Liver (tissue), 9 donors: ENCODE data around the gene SELENOI. TPM values are rescaled to one million over a fixed set of nuclear protein-coding genes. Genes with fewer than 3 reads are reported as not detected.

Source experiments
- DNase-seq: peaks from one replicate; pipeline ENCODE4 v3.0.0-alpha.2; 2017; ENCODE audit warnings: low spot score
- H3K27ac ChIP-seq, 2 donors: one replicate each; pipeline ENCODE4 v1.7.0; 2013; ENCODE audit warnings: inconsistent platforms in 2 of 2, low read length in 2 of 2, control low read depth in 1 of 2, low read depth in 1 of 2, mild to moderate bottlenecking in 1 of 2
- H3K27me3 ChIP-seq, 4 donors: one replicate each; pipeline versions ENCODE4 v1.6.1 to v1.7.0; 2013; ENCODE audit warnings: low read length in 3 of 4, inconsistent platforms in 1 of 4, mild to moderate bottlenecking in 1 of 4, moderate library complexity in 1 of 4; ENCODE audit not compliant: control insufficient read depth in 4 of 4, insufficient read depth in 4 of 4
- H3K36me3 ChIP-seq, 4 donors: one replicate each; pipeline versions ENCODE4 v1.6.1 to v1.7.0; 2013; ENCODE audit warnings: low read length in 3 of 4, mild to moderate bottlenecking in 3 of 4, low read depth in 1 of 4, moderate library complexity in 1 of 4; ENCODE audit not compliant: control insufficient read depth in 4 of 4, insufficient read depth in 3 of 4
- H3K4me1 ChIP-seq, 4 donors: one replicate each; pipeline versions ENCODE4 v1.6.1 to v1.7.0; 2013; ENCODE audit warnings: low read length in 3 of 4, mild to moderate bottlenecking in 3 of 4, moderate library complexity in 1 of 4; ENCODE audit not compliant: control insufficient read depth in 4 of 4, insufficient read depth in 4 of 4
- H3K4me3 ChIP-seq, 3 donors: one replicate each; pipeline versions ENCODE4 v1.6.1 to v1.7.0; 2013; ENCODE audit warnings: low read length in 3 of 3, control low read depth in 1 of 3, low read depth in 1 of 3, mild to moderate bottlenecking in 1 of 3
- H3K9ac ChIP-seq, 2 donors: one replicate each; pipeline ENCODE4 v1.7.0; 2013; ENCODE audit warnings: low read length in 2 of 2, mild to moderate bottlenecking in 2 of 2, moderate library complexity in 2 of 2, control low read depth in 1 of 2, low read depth in 1 of 2
- H3K9me3 ChIP-seq, 4 donors: one replicate each; pipeline versions ENCODE4 v1.6.1 to v1.7.0; 2013; ENCODE audit warnings: low read length in 3 of 4; ENCODE audit not compliant: control insufficient read depth in 4 of 4
- EGR1 ChIP-seq, 2 donors: IDR thresholded peaks; 2 replicates each; pipeline ENCODE4 v1.6.1; 2016 to 2018; ENCODE audit warnings: antibody characterized with exemption in 2 of 2, low read depth in 2 of 2
- FOXA1 ChIP-seq: IDR thresholded peaks from 2 replicates; pipeline ENCODE4 v1.6.1; 2016; ENCODE audit warnings: antibody characterized with exemption
- FOXA2 ChIP-seq: IDR thresholded peaks from 2 replicates; pipeline ENCODE4 v1.6.1; 2016; ENCODE audit warnings: antibody characterized with exemption
- GABPA ChIP-seq, 2 donors: IDR thresholded peaks in 1 of 2; conservative IDR thresholded peaks in 1 of 2; 2 replicates each; pipeline ENCODE4 v1.6.1; 2016; ENCODE audit warnings: antibody characterized with exemption in 2 of 2, mild to moderate bottlenecking in 1 of 2, moderate library complexity in 1 of 2
- HNF4A ChIP-seq, 2 donors: conservative IDR thresholded peaks; 2 replicates each; pipeline ENCODE4 v1.6.1; 2016; ENCODE audit warnings: antibody characterized with exemption in 2 of 2, mild to moderate bottlenecking in 2 of 2
- HNF4G ChIP-seq: IDR thresholded peaks from 2 replicates; pipeline ENCODE4 v1.6.1; 2016; ENCODE audit warnings: antibody characterized with exemption
- JUND ChIP-seq, 2 donors: IDR thresholded peaks; 2 replicates each; pipeline ENCODE4 v1.6.1; 2016; ENCODE audit warnings: antibody characterized with exemption in 2 of 2
- NR2F2 ChIP-seq: IDR thresholded peaks from 2 replicates; pipeline ENCODE4 v1.6.1; 2016; ENCODE audit warnings: antibody characterized with exemption
- RAD21 ChIP-seq, 2 donors: IDR thresholded peaks; 2 replicates each; pipeline ENCODE4 v1.6.1; 2016; ENCODE audit warnings: antibody characterized with exemption in 2 of 2, mild to moderate bottlenecking in 2 of 2
- RXRA ChIP-seq, 2 donors: IDR thresholded peaks; 2 replicates each; pipeline ENCODE4 v1.6.1; 2017 to 2018; ENCODE audit warnings: antibody characterized with exemption in 2 of 2, mild to moderate bottlenecking in 1 of 2
- SP1 ChIP-seq: IDR thresholded peaks from 2 replicates; pipeline ENCODE4 v1.6.1; 2018; ENCODE audit warnings: antibody characterized with exemption, mild to moderate bottlenecking
- TAF1 ChIP-seq: conservative IDR thresholded peaks from 2 replicates; pipeline ENCODE4 v1.6.1; 2016; ENCODE audit warnings: antibody characterized with exemption, mild to moderate bottlenecking
- WGBS: extraction: QIAGEN DNeasy Blood & Tissue Kit; methylation state at CpG from one replicate; pipeline ENCODE4 v1.1.7; 2013; 5-methylcytosine and 5-hydroxymethylcytosine counted together
- polyA plus RNA-seq, 2 donors: library from polyadenylated mRNA; stranded (reverse) in 1 of 2; unstranded in 1 of 2; fragments of 200-250 nt in 1 of 2; fragments of >200 nt in 1 of 2; fragmentation: Nextera tagmentation in 1 of 2; extraction: Ambion mirVana in 1 of 2; gene quantifications; one replicate each; pipeline versions ENCODE4 v1.2.1 to v1.2.3, GENCODE V29; 2013 to 2015
- total RNA-seq, 2 donors: library from RNA; depleted of rRNA; stranded (reverse); fragments of >200 nt; gene quantifications; one replicate each; pipeline ENCODE4 v1.2.3, GENCODE V29; 2014
- TF ChIP-seq, protein P1 (sequence below): IDR thresholded peaks from 2 replicates; pipeline ENCODE4 v1.6.1; 2016; ENCODE audit warnings: antibody characterized with exemption
- TF ChIP-seq, protein P2 (sequence below): IDR thresholded peaks from 2 replicates; pipeline ENCODE4 v1.6.1; 2016; ENCODE audit warnings: antibody characterized with exemption
- TF ChIP-seq, protein P3 (sequence below): IDR thresholded peaks from 2 replicates; pipeline ENCODE4 v1.6.1; 2016; ENCODE audit warnings: antibody characterized with exemption, mild to moderate bottlenecking
- TF ChIP-seq, protein P4 (sequence below): fragments of 150-350 bp; IDR thresholded peaks from 2 replicates; pipeline ENCODE4 v1.5.1; 2017; ENCODE audit warnings: improper control_type of control experiment, low read depth, low read length; ENCODE audit not compliant: missing input control
- TF ChIP-seq, protein P5 (sequence below): IDR thresholded peaks from 2 replicates; pipeline ENCODE4 v1.6.1; 2016; ENCODE audit warnings: antibody characterized with exemption
- donor health status: healthy.
- donor health status: healthy.
- donor health status: healthy.
- donor health status: healthy.
- donor health status: healthy.

SELENOI gene
- total and polyA plus RNA-seq, 4 donors, result 6.2 to 55.9 (median 17.5) TPM

DNA sequence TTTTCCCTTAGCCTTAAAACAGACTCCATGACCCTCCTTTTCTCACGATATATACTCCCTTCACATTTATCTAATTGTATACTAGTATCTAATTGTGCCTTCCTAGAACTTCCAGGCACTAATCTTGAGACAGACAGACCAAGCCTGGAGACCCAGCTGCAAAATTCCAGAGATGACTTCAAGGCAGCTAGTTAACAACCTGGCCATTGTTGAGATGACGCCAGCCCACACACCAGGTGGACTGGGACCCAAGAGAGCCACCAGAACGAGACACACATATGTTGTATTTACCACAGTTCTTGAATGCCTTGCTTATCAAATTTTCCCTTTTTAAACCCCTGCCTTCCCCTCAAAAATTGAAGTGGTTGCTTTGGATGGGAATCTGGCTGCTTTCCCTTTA is 48.9 kb upstream of the SELENOI start:
- no peak overlapping the region for H3K9ac ChIP-seq
- no peaks in the 10 kb centered on the region for H3K27me3 ChIP-seq
- H3K9me3 ChIP-seq, result no peaks in the 10 kb centered on the region
- WGBS, result 91% methylated on average over 3 of the region's 3 CpGs
- H3K4me1 ChIP-seq, result peaks cover 0 to 10% (median 2%) of the 10 kb centered on the region in 4 donors
- H3K4me3 ChIP-seq, result no peak overlapping the region
- H3K36me3 ChIP-seq, result no peaks in the 10 kb centered on the region
- no peak for DNase-seq
- no peak overlapping the region for H3K27ac ChIP-seq
- TF ChIP-seq SP1 (no peak), NR2F2 (no peak), TAF1 (no peak), FOXA2 (no peak), RXRA (IDR thresholded peaks at IDR 0.05) (no peak), RAD21 (IDR thresholded peaks at IDR 0.05) (no peak), JUND (IDR thresholded peaks at IDR 0.05) (no peak), GABPA (IDR thresholded peaks at IDR 0.05 in 1 of 2, conservative IDR thresholded peaks at IDR 0.05 in 1 of 2) (no peak), EGR1 (IDR thresholded peaks at IDR 0.05; ENCODE audit: low read depth in 2 of 2) (no peak), HNF4G (no peak), FOXA1 (no peak)
- TF ChIP-seq, protein P1, sequence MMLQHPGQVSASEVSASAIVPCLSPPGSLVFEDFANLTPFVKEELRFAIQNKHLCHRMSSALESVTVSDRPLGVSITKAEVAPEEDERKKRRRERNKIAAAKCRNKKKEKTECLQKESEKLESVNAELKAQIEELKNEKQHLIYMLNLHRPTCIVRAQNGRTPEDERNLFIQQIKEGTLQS, result no peak
- TF ChIP-seq, protein P2, sequence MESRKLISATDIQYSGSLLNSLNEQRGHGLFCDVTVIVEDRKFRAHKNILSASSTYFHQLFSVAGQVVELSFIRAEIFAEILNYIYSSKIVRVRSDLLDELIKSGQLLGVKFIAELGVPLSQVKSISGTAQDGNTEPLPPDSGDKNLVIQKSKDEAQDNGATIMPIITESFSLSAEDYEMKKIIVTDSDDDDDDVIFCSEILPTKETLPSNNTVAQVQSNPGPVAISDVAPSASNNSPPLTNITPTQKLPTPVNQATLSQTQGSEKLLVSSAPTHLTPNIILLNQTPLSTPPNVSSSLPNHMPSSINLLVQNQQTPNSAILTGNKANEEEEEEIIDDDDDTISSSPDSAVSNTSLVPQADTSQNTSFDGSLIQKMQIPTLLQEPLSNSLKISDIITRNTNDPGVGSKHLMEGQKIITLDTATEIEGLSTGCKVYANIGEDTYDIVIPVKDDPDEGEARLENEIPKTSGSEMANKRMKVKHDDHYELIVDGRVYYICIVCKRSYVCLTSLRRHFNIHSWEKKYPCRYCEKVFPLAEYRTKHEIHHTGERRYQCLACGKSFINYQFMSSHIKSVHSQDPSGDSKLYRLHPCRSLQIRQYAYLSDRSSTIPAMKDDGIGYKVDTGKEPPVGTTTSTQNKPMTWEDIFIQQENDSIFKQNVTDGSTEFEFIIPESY, result no peak
- TF ChIP-seq, protein P3, sequence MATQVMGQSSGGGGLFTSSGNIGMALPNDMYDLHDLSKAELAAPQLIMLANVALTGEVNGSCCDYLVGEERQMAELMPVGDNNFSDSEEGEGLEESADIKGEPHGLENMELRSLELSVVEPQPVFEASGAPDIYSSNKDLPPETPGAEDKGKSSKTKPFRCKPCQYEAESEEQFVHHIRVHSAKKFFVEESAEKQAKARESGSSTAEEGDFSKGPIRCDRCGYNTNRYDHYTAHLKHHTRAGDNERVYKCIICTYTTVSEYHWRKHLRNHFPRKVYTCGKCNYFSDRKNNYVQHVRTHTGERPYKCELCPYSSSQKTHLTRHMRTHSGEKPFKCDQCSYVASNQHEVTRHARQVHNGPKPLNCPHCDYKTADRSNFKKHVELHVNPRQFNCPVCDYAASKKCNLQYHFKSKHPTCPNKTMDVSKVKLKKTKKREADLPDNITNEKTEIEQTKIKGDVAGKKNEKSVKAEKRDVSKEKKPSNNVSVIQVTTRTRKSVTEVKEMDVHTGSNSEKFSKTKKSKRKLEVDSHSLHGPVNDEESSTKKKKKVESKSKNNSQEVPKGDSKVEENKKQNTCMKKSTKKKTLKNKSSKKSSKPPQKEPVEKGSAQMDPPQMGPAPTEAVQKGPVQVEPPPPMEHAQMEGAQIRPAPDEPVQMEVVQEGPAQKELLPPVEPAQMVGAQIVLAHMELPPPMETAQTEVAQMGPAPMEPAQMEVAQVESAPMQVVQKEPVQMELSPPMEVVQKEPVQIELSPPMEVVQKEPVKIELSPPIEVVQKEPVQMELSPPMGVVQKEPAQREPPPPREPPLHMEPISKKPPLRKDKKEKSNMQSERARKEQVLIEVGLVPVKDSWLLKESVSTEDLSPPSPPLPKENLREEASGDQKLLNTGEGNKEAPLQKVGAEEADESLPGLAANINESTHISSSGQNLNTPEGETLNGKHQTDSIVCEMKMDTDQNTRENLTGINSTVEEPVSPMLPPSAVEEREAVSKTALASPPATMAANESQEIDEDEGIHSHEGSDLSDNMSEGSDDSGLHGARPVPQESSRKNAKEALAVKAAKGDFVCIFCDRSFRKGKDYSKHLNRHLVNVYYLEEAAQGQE, result no peak
- TF ChIP-seq, protein P4, sequence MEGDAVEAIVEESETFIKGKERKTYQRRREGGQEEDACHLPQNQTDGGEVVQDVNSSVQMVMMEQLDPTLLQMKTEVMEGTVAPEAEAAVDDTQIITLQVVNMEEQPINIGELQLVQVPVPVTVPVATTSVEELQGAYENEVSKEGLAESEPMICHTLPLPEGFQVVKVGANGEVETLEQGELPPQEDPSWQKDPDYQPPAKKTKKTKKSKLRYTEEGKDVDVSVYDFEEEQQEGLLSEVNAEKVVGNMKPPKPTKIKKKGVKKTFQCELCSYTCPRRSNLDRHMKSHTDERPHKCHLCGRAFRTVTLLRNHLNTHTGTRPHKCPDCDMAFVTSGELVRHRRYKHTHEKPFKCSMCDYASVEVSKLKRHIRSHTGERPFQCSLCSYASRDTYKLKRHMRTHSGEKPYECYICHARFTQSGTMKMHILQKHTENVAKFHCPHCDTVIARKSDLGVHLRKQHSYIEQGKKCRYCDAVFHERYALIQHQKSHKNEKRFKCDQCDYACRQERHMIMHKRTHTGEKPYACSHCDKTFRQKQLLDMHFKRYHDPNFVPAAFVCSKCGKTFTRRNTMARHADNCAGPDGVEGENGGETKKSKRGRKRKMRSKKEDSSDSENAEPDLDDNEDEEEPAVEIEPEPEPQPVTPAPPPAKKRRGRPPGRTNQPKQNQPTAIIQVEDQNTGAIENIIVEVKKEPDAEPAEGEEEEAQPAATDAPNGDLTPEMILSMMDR, result no peak
- TF ChIP-seq, protein P5, sequence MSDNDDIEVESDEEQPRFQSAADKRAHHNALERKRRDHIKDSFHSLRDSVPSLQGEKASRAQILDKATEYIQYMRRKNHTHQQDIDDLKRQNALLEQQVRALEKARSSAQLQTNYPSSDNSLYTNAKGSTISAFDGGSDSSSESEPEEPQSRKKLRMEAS, result no peak

DNA sequence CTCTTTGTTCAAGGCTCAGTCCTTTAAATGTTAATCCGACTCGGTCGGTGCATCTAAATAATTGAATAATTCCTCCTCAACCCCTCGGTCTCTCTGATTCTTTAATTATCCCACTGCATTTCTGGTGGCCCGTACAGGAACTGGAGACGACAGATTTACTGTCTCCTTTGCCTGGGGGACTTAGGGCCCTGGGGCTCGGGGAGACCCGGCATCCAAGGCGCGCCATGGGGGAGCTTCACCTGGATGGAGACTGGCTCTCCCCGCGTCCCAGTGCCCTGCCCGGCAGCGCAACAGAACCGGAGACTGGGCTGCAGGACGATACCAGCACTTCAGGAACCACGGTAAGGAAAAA is 47.7 kb upstream of the SELENOI start:
- Histone ChIP-seq H3K4me3 (peak overlapping the region in 1 of 3 donors; percentile 61), H3K9ac (no peak overlapping the region), H3K4me1 (peaks cover 0 to 10% (median 2%) of the 10 kb centered on the region in 4 donors), H3K27ac (peak overlapping the region in 1 of 2 donors; percentile 96), H3K36me3 (no peaks in the 10 kb centered on the region), H3K27me3 (no peaks in the 10 kb centered on the region), H3K9me3 (no peaks in the 10 kb centered on the region)
- no peak for DNase-seq
- 67% methylated on average over 17 of the region's 17 CpGs for WGBS
- TF ChIP-seq, protein P2, result no peak
- no peak for TF ChIP-seq EGR1 (IDR thresholded peaks at IDR 0.05; ENCODE audit: low read depth in 2 of 2)
- TF ChIP-seq SP1, result no peak
- TF ChIP-seq HNF4G, result no peak
- no peak for TF ChIP-seq GABPA (IDR thresholded peaks at IDR 0.05 in 1 of 2, conservative IDR thresholded peaks at IDR 0.05 in 1 of 2)
- TF ChIP-seq, protein P3, result no peak
- TF ChIP-seq NR2F2, result no peak
- TF ChIP-seq, protein P1, result no peak
- no peak for TF ChIP-seq FOXA1
- TF ChIP-seq RAD21 (IDR thresholded peaks at IDR 0.05), result no peak
- TF ChIP-seq, protein P5, result no peak
- no peak for TF ChIP-seq HNF4A (conservative IDR thresholded peaks at IDR 0.05)
